GM12878 (cell line): ENCODE measurements around the gene RASAL2. TPM values are rescaled to one million over a fixed set of nuclear protein-coding genes. Genes with fewer than 3 reads are reported as not detected.

Experiments
- ATAC-seq: fragments of 200-7000 bp; cut with Tn5 transposase; 3 replicates; pipeline ENCODE4 v1.9.1; 2020; ENCODE audit warnings: mild to moderate bottlenecking, moderate library complexity
- BruUV-seq: library from RNA; stranded (reverse); fragments of 400-500 nt; replicated peaks from 2 replicates; lab custom pipeline; 2021; lab: Mats Ljungman, UMichigan
- CTCF ChIA-PET: fragments of 300-600 bp; sonication (Branson Sonifier 250); formaldehyde crosslinking; extraction: SDS; loops from one replicate; lab custom pipeline; 2021; ENCODE audit warnings: inconsistent platforms; lab: Yijun Ruan, JAX
- POLR2A ChIA-PET: fragments of 350-600 bp; formaldehyde crosslinking; extraction: SDS; loops from one replicate; lab custom pipeline; 2021; ENCODE audit warnings: inconsistent platforms; lab: Charles Lee
- RAD21 ChIA-PET: fragments of 300-600 bp; sonication (Branson Sonifier 250); formaldehyde crosslinking; loops from one replicate; lab custom pipeline; 2023; ENCODE audit warnings: antibody characterized with exemption; ENCODE audit not compliant: unreplicated experiment; lab: Charles Lee
- SMC1A ChIA-PET: fragments of 300-600 bp; sonication (Branson Sonifier 250); formaldehyde crosslinking; loops from one replicate; lab custom pipeline; 2023; ENCODE audit not compliant: unreplicated experiment, uncharacterized antibody; lab: Charles Lee
- DNase-seq: peaks from one replicate; pipeline ENCODE4 v3.0.0-alpha.2; 2011; ENCODE audit warnings: low read depth, low spot score
- FAIRE-seq: peaks from 3 replicates; lab custom pipeline; 2011; peaks lifted over from hg19 to GRCh38; lab: Jason Lieb, UNC
- H2AFZ ChIP-seq: 2 replicates; pipeline ENCODE4 v1.6.0; 2011; ENCODE audit warnings: low read depth, low read length, control low read depth; ENCODE audit not compliant: control insufficient read depth
- H3K27ac ChIP-seq: 2 replicates; pipeline ENCODE4 v1.5.1; 2011; ENCODE audit warnings: control low read depth; ENCODE audit not compliant: control insufficient read depth, insufficient read depth
- H3K27me3 ChIP-seq, 2 experiments: replicated peaks in 1 of 2; 2 replicates each; pipeline versions ENCODE4 v1.6.0 to v1.6.1; 2011; ENCODE audit warnings: low read length in 1 of 2; ENCODE audit not compliant: control insufficient read depth in 2 of 2, insufficient read depth in 2 of 2
- H3K36me3 ChIP-seq, 2 experiments: 2 replicates each; pipeline ENCODE4 v1.5.1; 2011; ENCODE audit warnings: low read length in 1 of 2; ENCODE audit not compliant: control insufficient read depth in 2 of 2, insufficient read depth in 2 of 2
- H3K4me1 ChIP-seq: 2 replicates; pipeline ENCODE4 v1.6.1; 2011; ENCODE audit warnings: mild to moderate bottlenecking, low read length, moderate library complexity, mixed read lengths; ENCODE audit not compliant: control insufficient read depth, insufficient read depth
- H3K4me2 ChIP-seq: 2 replicates; pipeline ENCODE4 v1.6.0; 2011; ENCODE audit warnings: control low read depth; ENCODE audit not compliant: control insufficient read depth, insufficient read depth
- H3K4me3 ChIP-seq: fragments of 200-600 bp; sonication (generic); 2 replicates; pipeline ENCODE4 v1.5.1; 2016
- H3K79me2 ChIP-seq: 2 replicates; pipeline ENCODE4 v1.6.0; 2011; ENCODE audit warnings: low read length; ENCODE audit not compliant: control insufficient read depth, insufficient read depth
- H3K9ac ChIP-seq: 2 replicates; pipeline ENCODE4 v1.8.0; 2011; ENCODE audit warnings: low read length, control low read depth, mixed read lengths; ENCODE audit not compliant: control insufficient read depth, insufficient read depth
- H3K9me3 ChIP-seq: replicated peaks from 3 replicates; pipeline ENCODE4 v1.5.1; 2011; ENCODE audit warnings: mild to moderate bottlenecking, low read length; ENCODE audit not compliant: control insufficient read depth, insufficient read depth
- H4K20me1 ChIP-seq: 2 replicates; pipeline ENCODE4 v1.6.0; 2011; ENCODE audit not compliant: control insufficient read depth, insufficient read depth
- ASH2L ChIP-seq: fragments of 300-600, 200-600 bp; sonication (generic); IDR thresholded peaks from 2 replicates; pipeline ENCODE4 v1.6.1; 2017; ENCODE audit warnings: low read depth, mild to moderate bottlenecking, borderline replicate concordance
- CEBPZ ChIP-seq: fragments of 150-350 bp; IDR thresholded peaks from 2 replicates; pipeline ENCODE4 v1.6.1; 2016; ENCODE audit warnings: low read depth, low read length
- EGR1 ChIP-seq, 2 experiments: IDR thresholded peaks; 1 replicate in 1 of 2; 2 replicates in 1 of 2; pipeline ENCODE4 v1.6.1; 2011 to 2012; ENCODE audit warnings: low read depth in 2 of 2, low read length in 2 of 2, borderline replicate concordance in 1 of 2, mild to moderate bottlenecking in 1 of 2, moderate library complexity in 1 of 2
- FOXK2 ChIP-seq: fragments of 450-650 bp; IDR thresholded peaks from 2 replicates; pipeline ENCODE4 v1.6.1; 2017; ENCODE audit warnings: mild to moderate bottlenecking, moderate library complexity
- MTA3 ChIP-seq: IDR thresholded peaks from 2 replicates; pipeline ENCODE4 v1.6.1; 2012; ENCODE audit warnings: low read length, inconsistent platforms, borderline replicate concordance
- MYC ChIP-seq: IDR thresholded peaks from 2 replicates; pipeline ENCODE4 v1.6.1; 2011; ENCODE audit warnings: mild to moderate bottlenecking, low read length, moderate library complexity, inconsistent platforms; ENCODE audit not compliant: insufficient read depth, insufficient replicate concordance, insufficient read length, severe bottlenecking
- NFYB ChIP-seq: IDR thresholded peaks from 2 replicates; pipeline ENCODE4 v1.6.1; 2011; ENCODE audit warnings: low read depth, mild to moderate bottlenecking, low read length, improper control_type of control experiment, moderate library complexity; ENCODE audit not compliant: insufficient read depth
- RB1 ChIP-seq: fragments of 450-650 bp; formaldehyde crosslinking; IDR thresholded peaks from 2 replicates; pipeline ENCODE4 v1.6.1; 2017; ENCODE audit warnings: mild to moderate bottlenecking, borderline replicate concordance
- SMAD1 ChIP-seq: fragments of 450-650 bp; IDR thresholded peaks from 2 replicates; pipeline ENCODE4 v1.6.1; 2018; ENCODE audit warnings: mild to moderate bottlenecking, low read depth; ENCODE audit not compliant: partially characterized antibody
- SPI1 ChIP-seq: IDR thresholded peaks from 2 replicates; pipeline ENCODE4 v1.6.1; 2011; ENCODE audit warnings: low read depth, mild to moderate bottlenecking, low read length, moderate library complexity, borderline replicate concordance; ENCODE audit not compliant: insufficient read depth
- SREBF1 ChIP-seq: IDR thresholded peaks from 2 replicates; pipeline ENCODE4 v1.6.1; 2012; ENCODE audit warnings: mild to moderate bottlenecking, low read length
- TCF3 ChIP-seq: IDR thresholded peaks from 2 replicates; pipeline ENCODE4 v1.6.1; 2012; ENCODE audit warnings: low read depth, mild to moderate bottlenecking, low read length, borderline replicate concordance; ENCODE audit not compliant: insufficient read depth
- TCF7 ChIP-seq: IDR thresholded peaks from 2 replicates; pipeline ENCODE4 v1.6.1; 2014; ENCODE audit warnings: antibody characterized with exemption, borderline replicate concordance
- YBX1 ChIP-seq: fragments of 450-650 bp; IDR thresholded peaks from 2 replicates; pipeline ENCODE4 v1.6.1; 2016; ENCODE audit warnings: antibody characterized with exemption
- ZNF384 ChIP-seq: IDR thresholded peaks from 2 replicates; pipeline ENCODE4 v1.6.1; 2012; ENCODE audit warnings: low read depth, mild to moderate bottlenecking, low read length, improper control_type of control experiment, borderline replicate concordance
- WGBS: methylation state at CpG from one replicate; pipeline ENCODE4 v1.1.6; 2016; ENCODE audit warnings: low lambda C conversion rate; ENCODE audit not compliant: insufficient replicate concordance, insufficient coverage; ENCODE audit errors: missing lambda C conversion rate; 5-methylcytosine and 5-hydroxymethylcytosine counted together
- in situ Hi-C: fragments of 300-500 bp; cut with MboI; formaldehyde crosslinking; loops from 9 replicates; pipeline ENCODE4 v1.14.3; 2018; ENCODE audit warnings: mixed read lengths
- intact Hi-C: fragments of 100-400 bp; cut with micrococcal nuclease; formaldehyde crosslinking; loops from one replicate; pipeline ENCODE4 v1.14.2; 2022; ENCODE audit not compliant: unreplicated experiment
- polyA plus RNA-seq, 11 experiments: library from polyadenylated mRNA; depleted of rRNA in 4 of 11; unstranded in 6 of 11; stranded (reverse) in 5 of 11; fragments of >200 nt; fragmentation: Nextera tagmentation in 4 of 11; fragmentation: Illumina TruSeq in 1 of 11; extraction: Ambion mirVana in 4 of 11; extraction: Trizol in 1 of 11; gene quantifications; 1 replicate in 1 of 11; 2 replicates in 10 of 11; pipeline versions ENCODE4 v1.2.1 to v1.2.3, GENCODE V29; 2011 to 2016; ENCODE audit warnings: inconsistent platforms in 2 of 11, missing spikeins in 2 of 11, low read depth in 1 of 11
- total RNA-seq, 4 experiments: library from RNA; depleted of rRNA in 3 of 4; stranded (reverse); fragments of >200 nt in 3 of 4; fragmentation: Illumina TruSeq in 1 of 4; extraction: Trizol in 1 of 4; gene quantifications; 2 replicates each; pipeline versions ENCODE4 v1.2.1 to v1.2.3, GENCODE V29; 2013 to 2021
- TF ChIP-seq, protein P1 (sequence below): IDR thresholded peaks from 2 replicates; pipeline ENCODE4 v1.6.1; 2012; ENCODE audit warnings: low read depth, low read length, improper control_type of control experiment
- TF ChIP-seq, protein P2 (sequence below), 3 experiments: IDR thresholded peaks in 2 of 3; conservative IDR thresholded peaks in 1 of 3; 2 replicates each; pipeline ENCODE4 v1.5.1; 2011; ENCODE audit warnings: low read depth in 3 of 3, low read length in 3 of 3, mild to moderate bottlenecking in 3 of 3, control low read depth in 2 of 3, moderate library complexity in 2 of 3, inconsistent platforms in 1 of 3, mixed read lengths in 1 of 3; ENCODE audit not compliant: control insufficient read depth in 2 of 3, insufficient read depth in 1 of 3; ENCODE audit errors: extremely low read depth in 1 of 3

Gene RASAL2
- total and polyA plus RNA-seq, 10 of the 15 experiments (the other 5 are each of a cell fraction or from before 2014, with no cell fraction given) = 0.02 to 6.9 (median 0.17) TPM; not detected in 1

DNA sequence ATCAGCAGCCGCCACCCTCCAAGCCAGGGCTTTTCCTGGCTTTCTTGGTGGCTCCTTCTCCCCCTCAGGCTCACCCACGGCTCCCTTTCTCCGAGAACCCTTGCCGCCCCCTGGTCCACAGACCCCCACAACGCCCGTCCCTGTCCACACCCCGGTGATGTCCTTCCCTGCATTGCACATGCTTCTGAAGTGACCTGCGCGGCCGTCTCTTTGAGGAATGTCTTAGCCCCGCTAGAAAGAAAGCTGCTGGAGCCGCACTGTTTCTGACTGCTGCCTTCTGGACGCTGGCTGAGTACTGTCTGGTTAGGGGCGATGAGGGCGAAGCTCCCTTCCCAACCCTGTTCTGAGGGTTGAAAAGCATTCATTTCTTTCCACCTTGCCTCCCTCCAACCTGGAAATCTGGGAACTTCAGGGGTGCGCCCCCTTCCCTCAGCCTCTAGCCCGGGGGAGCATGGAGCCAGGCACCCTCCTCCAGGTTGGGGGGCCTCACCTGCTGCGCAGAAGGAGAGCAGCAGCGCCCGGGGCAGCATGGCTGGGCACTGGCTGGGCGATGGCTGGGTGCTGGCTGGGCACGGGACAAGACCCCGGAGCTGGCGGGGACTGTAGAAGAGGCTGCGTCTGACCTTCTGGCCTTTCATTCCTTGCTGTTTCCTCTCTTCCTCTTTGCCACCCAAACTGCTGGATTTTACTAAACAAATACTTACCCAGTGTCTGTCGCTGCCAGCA lies 402.7 kb downstream of the RASAL2 start, which contains the start of gene CLEC20A:
Gene CLEC20A (minus strand): TSS at position 555 of the 726 bp plus-strand sequence. CDS start 25 bp downstream, at position 530.
- in situ Hi-C loops = no loop called here
- Histone ChIP-seq H3K4me3 (no peak within 1 kb of the TSS), H3K27me3 (no peaks in the 10 kb centered on the region), H3K36me3 (no peaks in the 10 kb centered on the region), H3K4me1 (no peaks in the 10 kb centered on the region), H3K79me2 (no peaks in the 10 kb centered on the region), H2AFZ (no peak within 1 kb of the TSS), H3K9me3 (no peaks in the 10 kb centered on the region), H3K27ac (no peak within 1 kb of the TSS), H3K4me2 (no peak within 1 kb of the TSS), H4K20me1 (no peaks in the 10 kb centered on the region), H3K9ac (no peak within 1 kb of the TSS)
- WGBS = 39% methylated on average over 26 of the region's 26 CpGs
- no peak for TF ChIP-seq CEBPZ
- no peak for TF ChIP-seq ZNF384
- no peak for TF ChIP-seq MTA3
- no peak for TF ChIP-seq MYC
- TF ChIP-seq SPI1 = no peak
- TF ChIP-seq TCF7 = no peak
- TF ChIP-seq RB1 = no peak
- no peak for TF ChIP-seq ASH2L
- TF ChIP-seq, protein P1, sequence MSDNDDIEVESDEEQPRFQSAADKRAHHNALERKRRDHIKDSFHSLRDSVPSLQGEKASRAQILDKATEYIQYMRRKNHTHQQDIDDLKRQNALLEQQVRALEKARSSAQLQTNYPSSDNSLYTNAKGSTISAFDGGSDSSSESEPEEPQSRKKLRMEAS = no peak
- no peak for TF ChIP-seq TCF3
- no peak for TF ChIP-seq NFYB
- TF ChIP-seq EGR1 (IDR thresholded peaks at IDR 0.05; ENCODE audit: borderline replicate concordance in 1 of 2, low read depth in 2 of 2, low read length in 2 of 2) = no peak
- TF ChIP-seq, protein P2, sequence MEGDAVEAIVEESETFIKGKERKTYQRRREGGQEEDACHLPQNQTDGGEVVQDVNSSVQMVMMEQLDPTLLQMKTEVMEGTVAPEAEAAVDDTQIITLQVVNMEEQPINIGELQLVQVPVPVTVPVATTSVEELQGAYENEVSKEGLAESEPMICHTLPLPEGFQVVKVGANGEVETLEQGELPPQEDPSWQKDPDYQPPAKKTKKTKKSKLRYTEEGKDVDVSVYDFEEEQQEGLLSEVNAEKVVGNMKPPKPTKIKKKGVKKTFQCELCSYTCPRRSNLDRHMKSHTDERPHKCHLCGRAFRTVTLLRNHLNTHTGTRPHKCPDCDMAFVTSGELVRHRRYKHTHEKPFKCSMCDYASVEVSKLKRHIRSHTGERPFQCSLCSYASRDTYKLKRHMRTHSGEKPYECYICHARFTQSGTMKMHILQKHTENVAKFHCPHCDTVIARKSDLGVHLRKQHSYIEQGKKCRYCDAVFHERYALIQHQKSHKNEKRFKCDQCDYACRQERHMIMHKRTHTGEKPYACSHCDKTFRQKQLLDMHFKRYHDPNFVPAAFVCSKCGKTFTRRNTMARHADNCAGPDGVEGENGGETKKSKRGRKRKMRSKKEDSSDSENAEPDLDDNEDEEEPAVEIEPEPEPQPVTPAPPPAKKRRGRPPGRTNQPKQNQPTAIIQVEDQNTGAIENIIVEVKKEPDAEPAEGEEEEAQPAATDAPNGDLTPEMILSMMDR (IDR thresholded peaks at IDR 0.05 in 2 of 3, conservative IDR thresholded peaks at IDR 0.05 in 1 of 3; ENCODE audit: control insufficient read depth in 2 of 3, extremely low read depth in 1 of 3, insufficient read depth in 1 of 3, low read depth in 3 of 3, low read length in 3 of 3) = no peak
- no peak for TF ChIP-seq YBX1
- no peak for TF ChIP-seq SREBF1
- no peak for TF ChIP-seq FOXK2
- TF ChIP-seq SMAD1 = no peak
- DNase-seq (no peak), ATAC-seq (no peak), FAIRE-seq (no peak)
- BruUV-seq = no TSS peak
- RAD21 ChIA-PET = no interaction called here
- CTCF ChIA-PET = no interaction called here
- SMC1A ChIA-PET = no interaction called here
- intact Hi-C loops = no loop called here
- POLR2A ChIA-PET = no interaction called here
